ENCODE data around the gene LRMDA. TPM values are rescaled to one million over a fixed set of nuclear protein-coding genes. Genes with fewer than 3 reads are reported as not detected.

Gene LRMDA
- total RNA-seq, 1 experiment from 2014 or later: not detected

GRCh38 chr10:76393875-76394706 lies 962.7 kb downstream of the LRMDA start:
- H3K9me3 ChIP-seq (ENCODE audit: low read depth, low read length, poor library complexity, severe bottlenecking): no peaks in the 10 kb centered on the region
- ChIA-PET CTCF (no interaction called here), POLR2A (ENCODE audit: low non-redundant PET) (no interaction called here)
- intact Hi-C loops (cut with micrococcal nuclease; ENCODE audit: unreplicated experiment): no loop called here
- TF ChIP-seq EZH2 (IDR thresholded peaks at IDR 0.05; ENCODE audit: borderline replicate concordance, low read depth, low read length, poor library complexity, severe bottlenecking) (no peak), CTCF (conservative IDR thresholded peaks at IDR 0.05; ENCODE audit: low read depth, low read length) (no peak)
- H3K36me3 ChIP-seq (ENCODE audit: insufficient read depth, low read length, poor library complexity, severe bottlenecking): no peaks in the 10 kb centered on the region
- H3K27ac ChIP-seq (ENCODE audit: low read depth, low read length, poor library complexity, severe bottlenecking): no peak overlapping the region
- BruUV-seq (replicated peaks): no TSS peak
- no peak for DNase-seq (ENCODE audit: low spot score)
- no peaks in the 10 kb centered on the region for H3K4me1 ChIP-seq (ENCODE audit: insufficient read depth, low read length, poor library complexity, severe bottlenecking)
- H3K27me3 ChIP-seq (replicated peaks; ENCODE audit: insufficient read depth, low read depth, low read length, poor library complexity): no peaks in the 10 kb centered on the region
- no peak overlapping the region for H3K4me3 ChIP-seq (ENCODE audit: low read depth, low read length, poor library complexity, severe bottlenecking)

- Histone ChIP-seq H3K27ac (ENCODE audit: low read depth, low read length, poor library complexity, severe bottlenecking) (no peak overlapping the region), H3K4me3 (ENCODE audit: low read depth, low read length, poor library complexity, severe bottlenecking) (no peak overlapping the region), H3K9me3 (ENCODE audit: low read depth, low read length, poor library complexity, severe bottlenecking) (no peaks in the 10 kb centered on the region), H3K4me1 (ENCODE audit: insufficient read depth, low read length, poor library complexity, severe bottlenecking) (no peaks in the 10 kb centered on the region), H3K27me3 (replicated peaks; ENCODE audit: insufficient read depth, low read depth, low read length, poor library complexity) (no peaks in the 10 kb centered on the region), H3K36me3 (ENCODE audit: insufficient read depth, low read length, poor library complexity, severe bottlenecking) (no peaks in the 10 kb centered on the region)
- DNase-seq (ENCODE audit: low spot score): no peak
- ChIA-PET CTCF (no interaction called here), POLR2A (ENCODE audit: low non-redundant PET) (no interaction called here)
- no peak for TF ChIP-seq CTCF (conservative IDR thresholded peaks at IDR 0.05; ENCODE audit: low read depth, low read length)
- intact Hi-C loops (cut with micrococcal nuclease; ENCODE audit: unreplicated experiment): no loop called here
- no TSS peak for BruUV-seq (replicated peaks)
Measured at GRCh38 chr10:76394707-76395042, 963.3 kb downstream of the LRMDA start.

GRCh38 chr10:76395251-76395650 lies 963.8 kb downstream of the LRMDA start:
- Histone ChIP-seq H3K4me3 (ENCODE audit: low read depth, low read length, poor library complexity, severe bottlenecking) (no peak overlapping the region), H3K27me3 (replicated peaks; ENCODE audit: insufficient read depth, low read depth, low read length, poor library complexity) (no peaks in the 10 kb centered on the region), H3K9me3 (ENCODE audit: low read depth, low read length, poor library complexity, severe bottlenecking) (no peaks in the 10 kb centered on the region), H3K27ac (ENCODE audit: low read depth, low read length, poor library complexity, severe bottlenecking) (no peak overlapping the region), H3K4me1 (ENCODE audit: insufficient read depth, low read length, poor library complexity, severe bottlenecking) (no peaks in the 10 kb centered on the region), H3K36me3 (ENCODE audit: insufficient read depth, low read length, poor library complexity, severe bottlenecking) (no peaks in the 10 kb centered on the region)
- DNase-seq (ENCODE audit: low spot score): no peak
- no TSS peak for BruUV-seq (replicated peaks)
- ChIA-PET POLR2A (ENCODE audit: low non-redundant PET) (no interaction called here), CTCF (no interaction called here)
- TF ChIP-seq EZH2 (IDR thresholded peaks at IDR 0.05; ENCODE audit: borderline replicate concordance, low read depth, low read length, poor library complexity, severe bottlenecking) (no peak), CTCF (conservative IDR thresholded peaks at IDR 0.05; ENCODE audit: low read depth, low read length) (no peak)
- intact Hi-C loops (cut with micrococcal nuclease; ENCODE audit: unreplicated experiment): no loop called here
